Fibroblast of peridontal ligament (primary cell): Measurements from ENCODE around the gene ILK.

Experiments
- DNase-seq: peaks from one replicate; pipeline ENCODE4 v3.0.0-alpha.2; 2010; ENCODE audit errors: extremely low read depth

Gene ILK

GRCh38 chr11:6574816-6575715, 28.5 kb upstream of the ILK start:
- no peak for DNase-seq

GRCh38 chr11:6576471-6577373, 26.9 kb upstream of the ILK start:
- DNase-seq = peak; percentile 91

GRCh38 chr11:6578134-6578533, 25.4 kb upstream of the ILK start:
- no peak for DNase-seq

- DNase-seq = no peak
Observed at GRCh38 chr11:6579681-6580080, 23.9 kb upstream of the ILK start.

GRCh38 chr11:6583584-6583983, 20.0 kb upstream of the ILK start:
- no peak for DNase-seq

GRCh38 chr11:6584528-6584927, 19.0 kb upstream of the ILK start:
- DNase-seq = no peak

GRCh38 chr11:6586434-6587359, 16.9 kb upstream of the ILK start:
- no peak for DNase-seq

- no peak for DNase-seq
Observed at GRCh38 chr11:6587360-6587953, 16.1 kb upstream of the ILK start.

- no peak for DNase-seq
Observed at GRCh38 chr11:6588018-6588417, 15.6 kb upstream of the ILK start.

- no peak for DNase-seq
Observed at GRCh38 chr11:6594142-6594768, 9.3 kb upstream of the ILK start.

GRCh38 chr11:6596239-6596877, 7.2 kb upstream of the ILK start:
- no peak for DNase-seq

- no peak for DNase-seq
Observed at GRCh38 chr11:6598555-6598954, 5.0 kb upstream of the ILK start.

GRCh38 chr11:6599449-6599848, 4.1 kb upstream of the ILK start:
- DNase-seq = no peak

GRCh38 chr11:6599881-6600390, 3.6 kb upstream of the ILK start:
- no peak for DNase-seq

- no peak for DNase-seq
Observed at GRCh38 chr11:6601041-6601461, 2.5 kb upstream of the ILK start.

- no peak for DNase-seq
Observed at GRCh38 chr11:6602096-6602940, 1.3 kb upstream of the ILK start.

- DNase-seq = peak; percentile 73
Observed at GRCh38 chr11:6604081-6604626, 580 bp downstream of the ILK start.

GRCh38 chr11:6604790-6605189, 1.2 kb downstream of the ILK start:
- no peak for DNase-seq
